ENCODE results near the gene CCDC8.
A peak's percentile ranks its signal among the peaks of the same experiment; 100 is the strongest.

The CCDC8 gene

GRCh38 chr19:46371371-46371901 lies 41.9 kb downstream of the CCDC8 start:
- Mint-ChIP-seq H3K9me3 (ENCODE audit: low read depth) (no peaks in the 10 kb centered on the region), H3K4me1 (ENCODE audit: low read depth) (peaks cover 23% of the 10 kb centered on the region), H3K27me3 (no peaks in the 10 kb centered on the region), H3K27ac (no peak overlapping the region), H3K36me3 (no peaks in the 10 kb centered on the region), H3K4me3 (no peak overlapping the region)

DNA sequence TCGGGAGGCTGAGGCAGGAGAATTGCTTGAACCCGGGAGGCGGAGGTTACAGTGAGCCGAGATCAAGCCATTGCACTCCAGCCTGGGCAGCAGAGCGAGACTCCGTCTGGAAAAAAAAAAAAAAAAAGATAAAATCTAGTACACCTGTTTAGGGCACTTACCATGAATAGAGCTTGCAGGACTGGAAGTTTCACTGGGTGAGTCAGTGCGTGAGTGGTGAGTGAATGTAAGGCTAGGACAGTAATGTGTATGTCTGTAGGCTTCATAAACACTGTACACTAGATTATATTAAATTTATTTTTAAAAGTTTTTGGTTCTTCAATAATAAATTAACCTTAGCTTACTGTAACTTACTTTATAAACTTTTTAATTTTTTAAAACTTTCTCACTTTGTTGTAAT lies 43.5 kb downstream of the CCDC8 start:
- H3K27me3 Mint-ChIP-seq, result no peaks in the 10 kb centered on the region
- no peaks in the 10 kb centered on the region for H3K36me3 Mint-ChIP-seq
- H3K4me3 Mint-ChIP-seq, result no peak overlapping the region
- no peaks in the 10 kb centered on the region for H3K9me3 Mint-ChIP-seq (ENCODE audit: low read depth)
- H3K27ac Mint-ChIP-seq, result no peak overlapping the region
- peaks cover 24% of the 10 kb centered on the region for H3K4me1 Mint-ChIP-seq (ENCODE audit: low read depth)

GRCh38 chr19:46368116-46368515 lies 45.2 kb downstream of the CCDC8 start:
- Mint-ChIP-seq H3K27ac (no peak overlapping the region), H3K36me3 (peaks cover 5% of the 10 kb centered on the region), H3K9me3 (ENCODE audit: low read depth) (no peaks in the 10 kb centered on the region), H3K4me1 (ENCODE audit: low read depth) (peaks cover 33% of the 10 kb centered on the region), H3K27me3 (no peaks in the 10 kb centered on the region), H3K4me3 (no peak overlapping the region)

- Mint-ChIP-seq H3K4me3 (no peak overlapping the region), H3K36me3 (peaks cover 5% of the 10 kb centered on the region), H3K4me1 (ENCODE audit: low read depth) (peaks cover 33% of the 10 kb centered on the region), H3K27ac (no peak overlapping the region), H3K9me3 (ENCODE audit: low read depth) (no peaks in the 10 kb centered on the region), H3K27me3 (no peaks in the 10 kb centered on the region)
Measured at GRCh38 chr19:46367426-46367825, 45.9 kb downstream of the CCDC8 start.

DNA sequence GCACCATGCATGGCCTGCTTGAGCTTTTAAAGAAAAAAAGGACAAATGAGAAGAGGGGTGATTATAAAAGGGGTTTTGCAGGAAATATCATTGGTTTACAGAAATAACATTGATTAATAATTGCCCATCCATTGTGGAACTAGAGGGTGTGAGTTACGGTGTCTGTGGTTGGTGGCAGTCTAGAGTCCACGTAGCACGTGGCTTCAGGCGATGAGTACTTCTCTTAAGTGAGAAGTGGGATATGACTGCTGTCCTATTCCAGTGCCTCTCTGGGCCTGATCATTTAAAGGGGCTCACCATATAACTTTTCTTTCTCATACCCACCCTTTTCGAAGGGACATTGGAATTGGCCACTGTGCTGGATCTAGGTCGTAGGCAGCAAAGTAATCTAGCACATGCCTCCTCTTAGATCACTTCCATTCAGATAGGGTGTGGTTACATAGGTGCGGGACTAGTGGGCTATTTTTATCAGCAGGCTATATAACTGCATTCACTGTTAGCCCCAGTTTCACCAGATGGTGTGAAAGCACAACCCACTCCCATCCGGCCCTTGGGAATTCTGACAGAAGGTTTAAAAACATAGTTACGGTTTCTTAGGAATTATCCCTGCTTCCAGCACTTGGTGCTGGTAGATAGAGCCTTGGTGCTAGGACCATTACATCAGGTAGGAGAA lies 46.6 kb downstream of the CCDC8 start:
- Mint-ChIP-seq H3K27me3 (no peaks in the 10 kb centered on the region), H3K27ac (no peak overlapping the region), H3K9me3 (ENCODE audit: low read depth) (no peaks in the 10 kb centered on the region), H3K4me3 (no peak overlapping the region), H3K36me3 (peaks cover 5% of the 10 kb centered on the region), H3K4me1 (ENCODE audit: low read depth) (peaks cover 33% of the 10 kb centered on the region)

DNA sequence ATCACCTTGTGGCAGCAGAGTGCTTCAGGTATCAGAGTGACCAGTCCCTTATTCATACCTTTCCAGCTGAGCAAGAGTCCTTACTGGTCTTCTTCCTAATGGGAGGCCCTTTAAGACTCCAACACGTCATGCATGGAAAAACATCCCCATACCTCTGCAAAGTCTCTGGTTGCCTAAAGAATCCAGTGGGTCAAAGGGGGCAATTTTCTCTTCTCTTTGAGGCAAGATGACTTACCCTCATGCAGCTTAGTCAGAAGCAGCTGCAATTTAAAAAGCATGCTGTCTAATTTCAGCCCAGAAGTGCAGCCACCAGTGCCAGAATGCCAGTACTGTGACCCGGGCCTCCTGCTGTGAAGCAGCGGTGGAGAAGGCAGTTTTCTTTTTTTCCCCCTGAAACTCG lies 47.8 kb downstream of the CCDC8 start:
- Mint-ChIP-seq H3K9me3 (ENCODE audit: low read depth) (no peaks in the 10 kb centered on the region), H3K27me3 (no peaks in the 10 kb centered on the region), H3K27ac (no peak overlapping the region), H3K36me3 (peaks cover 5% of the 10 kb centered on the region), H3K4me1 (ENCODE audit: low read depth) (peaks cover 29% of the 10 kb centered on the region), H3K4me3 (no peak overlapping the region)

DNA sequence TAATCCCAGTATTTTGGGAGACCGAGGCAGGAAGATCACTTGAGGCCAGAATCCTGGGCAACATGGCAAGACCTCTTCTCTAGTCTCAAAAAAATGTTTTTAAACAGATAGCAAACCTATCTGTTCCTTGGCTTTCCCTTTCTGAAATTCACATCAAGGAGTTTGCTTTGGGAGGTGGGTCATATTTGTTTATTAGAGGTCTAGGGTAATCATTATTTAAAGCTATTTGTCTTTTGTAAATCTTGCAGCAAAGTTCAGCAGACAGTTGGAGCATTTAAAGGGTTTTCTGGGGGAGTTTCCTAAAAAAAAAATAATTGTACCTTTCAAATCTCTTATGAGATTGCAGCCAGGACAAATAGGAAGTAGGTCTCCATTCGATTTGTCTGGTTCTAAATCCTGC lies 49.0 kb downstream of the CCDC8 start:
- Mint-ChIP-seq H3K36me3 (peaks cover 5% of the 10 kb centered on the region), H3K4me1 (ENCODE audit: low read depth) (peaks cover 33% of the 10 kb centered on the region), H3K4me3 (no peak overlapping the region), H3K9me3 (ENCODE audit: low read depth) (no peaks in the 10 kb centered on the region), H3K27ac (no peak overlapping the region), H3K27me3 (no peaks in the 10 kb centered on the region)

DNA sequence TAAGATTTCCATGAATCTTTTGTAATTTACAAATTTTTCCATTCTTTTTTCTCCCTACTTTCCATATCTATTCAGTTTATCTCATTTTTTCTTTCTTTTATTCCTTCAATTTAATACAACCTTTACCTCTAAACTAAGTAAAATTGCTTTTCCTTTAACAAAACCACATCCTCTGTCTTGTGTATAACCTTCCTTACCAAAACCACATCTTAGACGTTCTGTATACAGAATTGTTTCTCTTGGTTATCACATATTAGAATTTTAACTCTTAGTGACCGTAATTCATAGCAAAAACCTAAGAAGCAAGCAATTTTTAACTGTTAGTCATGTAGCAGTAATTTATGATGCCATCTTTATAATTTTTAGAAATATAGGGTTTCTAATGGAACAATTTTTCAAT lies 51.4 kb downstream of the CCDC8 start:
- Mint-ChIP-seq H3K9me3 (ENCODE audit: low read depth) (no peaks in the 10 kb centered on the region), H3K4me3 (peak overlapping the region; percentile 75), H3K27me3 (no peaks in the 10 kb centered on the region), H3K4me1 (ENCODE audit: low read depth) (peaks cover 47% of the 10 kb centered on the region), H3K27ac (no peak overlapping the region), H3K36me3 (peaks cover 7% of the 10 kb centered on the region)

All from activated naive CD8-positive, alpha-beta T cell (primary cell).